ENCODE data around the gene SUCLG2. TPM values are rescaled to one million over a fixed set of nuclear protein-coding genes. Genes with fewer than 3 reads are reported as not detected.

The SUCLG2 gene
- 10 to 100 TPM; 28.3 to 38.2 (median 29.7) TPM for total RNA-seq

- DNase-seq = peak; percentile 77
- peaks cover 11% of the 10 kb centered on the region for H3K36me3 Mint-ChIP-seq (ENCODE audit: insufficient read depth)
These were observed at the start of gene SUCLG2 for GRCh38 chr3:67654099-67654843. Gene SUCLG2, minus strand, starts transcription at chr3:67654612. Its CDS starts 26 bp downstream, at chr3:67654586.

GRCh38 chr3:67700596-67700995 is 46.2 kb upstream of the SUCLG2 start:
- H3K9me3 Mint-ChIP-seq = no peaks in the 10 kb centered on the region
- no peak overlapping the region for H3K4me3 Mint-ChIP-seq

More at GRCh38 chr3:67654099-67654843, at the start of gene SUCLG2:
- peaks cover 5% of the 10 kb centered on the region for H3K9me3 Mint-ChIP-seq
- peak; percentile 75 to 79 for ATAC-seq
- H3K27me3 Mint-ChIP-seq (ENCODE audit: low read depth) = no peaks in the 10 kb centered on the region
- H3K4me3 Mint-ChIP-seq = peak within 1 kb of the TSS; percentile 82
- peaks cover 61% of the 10 kb centered on the region for H3K4me1 Mint-ChIP-seq (ENCODE audit: low read depth)

GRCh38 chr3:67699882-67700281 is 45.5 kb upstream of the SUCLG2 start:
- Mint-ChIP-seq H3K4me1 (ENCODE audit: low read depth) (peaks cover 2% of the 10 kb centered on the region), H3K4me3 (no peak overlapping the region), H3K27me3 (ENCODE audit: low read depth) (no peaks in the 10 kb centered on the region), H3K36me3 (ENCODE audit: insufficient read depth) (no peaks in the 10 kb centered on the region), H3K9me3 (no peaks in the 10 kb centered on the region)
- ATAC-seq (no peak), DNase-seq (no peak)

More at GRCh38 chr3:67700596-67700995, 46.2 kb upstream of the SUCLG2 start:
- H3K27me3 Mint-ChIP-seq (ENCODE audit: low read depth) = no peaks in the 10 kb centered on the region
- H3K36me3 Mint-ChIP-seq (ENCODE audit: insufficient read depth) = no peaks in the 10 kb centered on the region
- DNase-seq = no peak
- ATAC-seq = no peak
- H3K4me1 Mint-ChIP-seq (ENCODE audit: low read depth) = peaks cover 2% of the 10 kb centered on the region

- no peaks in the 10 kb centered on the region for H3K27me3 Mint-ChIP-seq (ENCODE audit: low read depth)
- peaks cover 4% of the 10 kb centered on the region for H3K36me3 Mint-ChIP-seq (ENCODE audit: insufficient read depth)
- ATAC-seq = no peak
- H3K4me1 Mint-ChIP-seq (ENCODE audit: low read depth) = no peaks in the 10 kb centered on the region
- peaks cover 4% of the 10 kb centered on the region for H3K9me3 Mint-ChIP-seq
- no peak overlapping the region for H3K4me3 Mint-ChIP-seq
- no peak for DNase-seq
These were observed 38.2 kb upstream of the SUCLG2 start for GRCh38 chr3:67692621-67693020.

- H3K36me3 Mint-ChIP-seq (ENCODE audit: insufficient read depth) = peaks cover 4% of the 10 kb centered on the region
- peaks cover 4% of the 10 kb centered on the region for H3K9me3 Mint-ChIP-seq
- H3K27me3 Mint-ChIP-seq (ENCODE audit: low read depth) = no peaks in the 10 kb centered on the region
- no peak overlapping the region for H3K4me3 Mint-ChIP-seq
- no peak for ATAC-seq
- DNase-seq = no peak
- H3K4me1 Mint-ChIP-seq (ENCODE audit: low read depth) = no peaks in the 10 kb centered on the region
These were observed 37.5 kb upstream of the SUCLG2 start for GRCh38 chr3:67691926-67692325.

GRCh38 chr3:67691207-67691606 is 36.8 kb upstream of the SUCLG2 start:
- H3K27me3 Mint-ChIP-seq (ENCODE audit: low read depth) = no peaks in the 10 kb centered on the region
- peaks cover 4% of the 10 kb centered on the region for H3K9me3 Mint-ChIP-seq
- peaks cover 4% of the 10 kb centered on the region for H3K36me3 Mint-ChIP-seq (ENCODE audit: insufficient read depth)
- DNase-seq = no peak
- H3K4me1 Mint-ChIP-seq (ENCODE audit: low read depth) = peaks cover 4% of the 10 kb centered on the region
- H3K4me3 Mint-ChIP-seq = no peak overlapping the region
- no peak for ATAC-seq

GRCh38 chr3:67689806-67690205 is 35.4 kb upstream of the SUCLG2 start:
- DNase-seq (no peak), ATAC-seq (no peak)
- peaks cover 14% of the 10 kb centered on the region for H3K4me1 Mint-ChIP-seq (ENCODE audit: low read depth)
- no peaks in the 10 kb centered on the region for H3K27me3 Mint-ChIP-seq (ENCODE audit: low read depth)
- no peak overlapping the region for H3K4me3 Mint-ChIP-seq
- peaks cover 4% of the 10 kb centered on the region for H3K36me3 Mint-ChIP-seq (ENCODE audit: insufficient read depth)
- peaks cover 4% of the 10 kb centered on the region for H3K9me3 Mint-ChIP-seq

GRCh38 chr3:67688231-67688630 is 33.8 kb upstream of the SUCLG2 start:
- Mint-ChIP-seq H3K27me3 (ENCODE audit: low read depth) (no peaks in the 10 kb centered on the region), H3K4me3 (no peak overlapping the region), H3K36me3 (ENCODE audit: insufficient read depth) (peaks cover 4% of the 10 kb centered on the region), H3K4me1 (ENCODE audit: low read depth) (peaks cover 28% of the 10 kb centered on the region), H3K9me3 (peaks cover 4% of the 10 kb centered on the region)
- no peak for DNase-seq
- ATAC-seq = no peak

GRCh38 chr3:67686069-67686468 is 31.7 kb upstream of the SUCLG2 start:
- H3K27me3 Mint-ChIP-seq (ENCODE audit: low read depth) = no peaks in the 10 kb centered on the region
- ATAC-seq (no peak), DNase-seq (no peak)
- peak overlapping the region; percentile 40 for H3K4me3 Mint-ChIP-seq
- peaks cover 4% of the 10 kb centered on the region for H3K9me3 Mint-ChIP-seq
- peaks cover 30% of the 10 kb centered on the region for H3K4me1 Mint-ChIP-seq (ENCODE audit: low read depth)
- peaks cover 2% of the 10 kb centered on the region for H3K36me3 Mint-ChIP-seq (ENCODE audit: insufficient read depth)

GRCh38 chr3:67685499-67685898 is 31.1 kb upstream of the SUCLG2 start:
- Mint-ChIP-seq H3K4me3 (peak overlapping the region; percentile 40), H3K4me1 (ENCODE audit: low read depth) (peaks cover 30% of the 10 kb centered on the region), H3K36me3 (ENCODE audit: insufficient read depth) (peaks cover 2% of the 10 kb centered on the region), H3K27me3 (ENCODE audit: low read depth) (no peaks in the 10 kb centered on the region), H3K9me3 (peaks cover 4% of the 10 kb centered on the region)
- peak; percentile 81 to 86 for ATAC-seq
- DNase-seq = no peak

GRCh38 chr3:67684211-67684610 is 29.8 kb upstream of the SUCLG2 start:
- Mint-ChIP-seq H3K27me3 (ENCODE audit: low read depth) (no peaks in the 10 kb centered on the region), H3K4me3 (no peak overlapping the region), H3K36me3 (ENCODE audit: insufficient read depth) (peaks cover 2% of the 10 kb centered on the region), H3K4me1 (ENCODE audit: low read depth) (peaks cover 36% of the 10 kb centered on the region), H3K9me3 (no peaks in the 10 kb centered on the region)
- DNase-seq (no peak), ATAC-seq (no peak)

- Mint-ChIP-seq H3K4me1 (ENCODE audit: low read depth) (peaks cover 43% of the 10 kb centered on the region), H3K9me3 (no peaks in the 10 kb centered on the region), H3K36me3 (ENCODE audit: insufficient read depth) (peaks cover 2% of the 10 kb centered on the region), H3K4me3 (no peak overlapping the region), H3K27me3 (ENCODE audit: low read depth) (no peaks in the 10 kb centered on the region)
- no peak for DNase-seq
- no peak for ATAC-seq
These were observed 29.1 kb upstream of the SUCLG2 start for GRCh38 chr3:67683522-67683921.

GRCh38 chr3:67678665-67679064 is 24.3 kb upstream of the SUCLG2 start:
- H3K4me3 Mint-ChIP-seq = no peak overlapping the region

GRCh38 chr3:67674055-67674454 is 19.6 kb upstream of the SUCLG2 start:
- ATAC-seq = no peak
- no peak for DNase-seq
- Mint-ChIP-seq H3K27me3 (ENCODE audit: low read depth) (no peaks in the 10 kb centered on the region), H3K4me3 (no peak overlapping the region), H3K9me3 (peaks cover 6% of the 10 kb centered on the region), H3K36me3 (ENCODE audit: insufficient read depth) (peaks cover 3% of the 10 kb centered on the region), H3K4me1 (ENCODE audit: low read depth) (peaks cover 26% of the 10 kb centered on the region)

More at GRCh38 chr3:67678665-67679064, 24.3 kb upstream of the SUCLG2 start:
- Mint-ChIP-seq H3K9me3 (peaks cover 5% of the 10 kb centered on the region), H3K36me3 (ENCODE audit: insufficient read depth) (peaks cover 5% of the 10 kb centered on the region), H3K27me3 (ENCODE audit: low read depth) (no peaks in the 10 kb centered on the region), H3K4me1 (ENCODE audit: low read depth) (peaks cover 35% of the 10 kb centered on the region)
- DNase-seq (no peak), ATAC-seq (peak; percentile 85 to 87)

- peak; percentile 50 to 55 for ATAC-seq
- Mint-ChIP-seq H3K4me1 (ENCODE audit: low read depth) (peaks cover 44% of the 10 kb centered on the region), H3K27me3 (ENCODE audit: low read depth) (no peaks in the 10 kb centered on the region), H3K4me3 (no peak overlapping the region), H3K9me3 (peaks cover 4% of the 10 kb centered on the region), H3K36me3 (ENCODE audit: insufficient read depth) (no peaks in the 10 kb centered on the region)
- no peak for DNase-seq
These were observed 8.3 kb upstream of the SUCLG2 start for GRCh38 chr3:67662733-67663132.

Data from activated T-cell treated with anti-CD3 and anti-CD28 coated beads, Interleukin-2, amount 50 U/mL, for 4 hours (primary cell).